ENCODE measurements around the gene MYL12B.
"Not testable (repeated sequence)": the region's sequence is repeated elsewhere in the genome, so short reads cannot be mapped to it uniquely, and the experiment has no call there.

Gene MYL12B

GRCh38 chr18:3297025-3297984, 35.4 kb downstream of the MYL12B start:
- DNase-seq (peak; percentile 93), ATAC-seq (peak; percentile 100)

GRCh38 chr18:3304832-3305231, 42.9 kb downstream of the MYL12B start:
- DNase-seq (no peak), ATAC-seq (no peak)

- ATAC-seq (peak; percentile 99), DNase-seq (peak; percentile 38)
Measured at GRCh38 chr18:3305354-3305762, 43.4 kb downstream of the MYL12B start.

GRCh38 chr18:3305933-3306332, 44.0 kb downstream of the MYL12B start:
- DNase-seq (no peak), ATAC-seq (peak; percentile 29)

DNA sequence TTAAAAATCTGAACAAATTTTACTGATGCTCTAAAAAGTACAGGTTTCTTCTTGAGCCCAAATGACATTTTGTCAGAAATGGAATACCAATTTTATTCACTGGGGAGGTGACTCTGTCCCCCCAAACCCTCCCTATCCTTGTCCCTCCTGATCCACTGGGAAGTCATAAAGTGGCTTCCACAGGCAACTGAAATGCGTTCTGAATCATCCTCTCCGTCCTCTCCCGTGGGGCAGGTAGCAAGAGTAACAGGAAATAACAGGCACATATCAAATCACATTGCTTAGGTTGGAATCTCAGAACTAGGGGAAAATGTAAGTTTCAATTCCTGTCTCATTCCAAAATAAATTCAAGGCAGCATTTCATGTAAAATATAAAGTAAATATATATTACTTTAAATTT, 44.5 kb downstream of the MYL12B start:
- DNase-seq (no peak), ATAC-seq (no peak)

DNA sequence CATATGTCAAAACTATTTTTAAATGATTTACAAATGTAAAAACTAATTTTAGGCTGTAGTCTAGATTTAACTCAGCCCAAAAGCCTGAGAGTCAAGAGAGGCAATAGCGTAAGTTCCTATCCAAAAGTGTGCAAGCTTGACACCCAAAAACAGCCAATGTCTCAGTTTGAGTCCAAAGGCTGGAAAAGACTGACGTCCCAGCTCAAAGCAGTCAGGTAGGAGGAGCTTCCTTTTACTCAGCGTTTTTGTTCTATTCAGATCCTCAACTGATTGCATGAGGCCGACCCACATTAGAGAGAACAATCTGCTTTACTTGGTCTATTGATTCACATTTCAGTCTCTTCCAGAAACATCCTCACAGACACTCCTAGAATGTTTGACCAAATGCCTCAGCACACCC, 51.8 kb downstream of the MYL12B start:
- DNase-seq (no peak), ATAC-seq (no peak)

DNA sequence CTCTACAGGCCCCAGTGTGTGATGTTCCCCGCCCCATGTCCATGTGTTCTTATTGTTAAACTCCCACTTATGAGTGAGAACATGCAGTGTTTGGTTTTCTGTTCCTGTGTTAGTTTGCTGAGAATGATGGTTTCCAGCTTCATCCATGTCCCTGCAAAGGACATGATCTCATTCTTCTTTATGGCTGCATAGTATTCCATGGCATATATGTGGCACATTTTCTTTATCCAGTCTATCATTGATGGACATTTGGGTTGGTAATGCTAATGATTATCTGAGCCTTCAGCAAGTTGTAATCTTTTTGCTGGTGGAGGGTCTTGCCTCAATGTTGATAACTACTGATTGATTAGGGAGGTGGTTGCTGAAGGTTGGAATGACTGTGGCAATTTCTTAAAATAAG, 53.4 kb downstream of the MYL12B start:
- not testable (repeated sequence) for DNase-seq, ATAC-seq

- DNase-seq (no peak), ATAC-seq (peak; percentile 63)
Measured at GRCh38 chr18:3319399-3319798, 57.5 kb downstream of the MYL12B start.

DNA sequence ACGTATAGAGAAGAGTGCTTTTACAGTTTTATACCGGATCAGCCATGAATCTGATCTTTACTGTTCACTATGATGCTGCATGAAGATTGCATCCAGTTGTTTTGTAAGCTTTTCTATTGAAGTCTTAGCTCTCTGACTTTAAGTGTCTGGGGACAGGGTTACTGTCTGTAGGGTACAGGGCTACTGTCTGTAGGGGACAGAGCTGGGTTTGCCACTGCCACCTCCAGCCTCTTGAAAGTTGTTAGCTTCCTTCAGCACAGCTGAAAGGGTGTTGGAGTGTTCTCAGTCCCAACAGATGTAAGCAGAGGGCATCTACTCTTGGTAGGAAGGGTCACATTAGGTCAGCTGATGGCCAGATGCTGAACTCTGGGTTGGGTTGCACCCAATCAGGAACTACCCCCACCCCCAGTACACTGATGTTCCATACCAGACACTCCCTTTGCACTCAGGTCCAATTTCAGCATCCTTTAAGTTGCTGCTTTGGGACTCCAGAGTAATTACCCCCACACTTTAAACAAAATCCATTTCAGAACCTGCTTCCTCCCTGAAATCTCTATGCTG, 58.0 kb downstream of the MYL12B start:
- no peak for ATAC-seq
- DNase-seq = no peak

GRCh38 chr18:3321133-3321812, 59.3 kb downstream of the MYL12B start:
- no peak for DNase-seq
- no peak for ATAC-seq

DNA sequence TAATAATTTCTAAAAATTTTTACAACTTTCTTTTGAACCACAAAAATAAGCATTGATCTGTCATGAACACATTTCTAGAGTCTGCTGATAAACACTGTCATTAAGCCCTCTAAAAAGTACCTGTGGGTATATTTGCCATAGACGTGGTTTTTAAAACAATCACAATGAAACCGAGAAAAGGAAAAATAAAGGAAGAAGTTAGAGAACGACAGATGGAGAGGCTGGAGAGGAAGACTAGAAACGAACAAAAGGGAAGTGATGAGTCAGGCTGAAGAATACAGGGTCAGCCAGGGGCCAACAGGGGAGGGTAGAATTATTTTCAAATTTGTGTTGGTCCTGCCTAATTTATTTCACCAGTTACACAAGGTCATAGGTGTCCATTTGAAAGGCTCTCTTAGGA, 62.0 kb downstream of the MYL12B start:
- ATAC-seq = no peak
- no peak for DNase-seq

Measured in stimulated activated naive CD8-positive, alpha-beta T cell treated with anti-CD3 and anti-CD28 coated beads, Interleukin-15, Interleukin-2, amounts not matched to agents 100 U/mL and 50 U/mL, for 24 hours (primary cell).